Fibroblast of skin of left quadriceps (primary cell): Measurements from ENCODE around the gene AP5M1.
A peak's percentile ranks its signal among the peaks of the same experiment; 100 is the strongest.
"Not testable (repeated sequence)": the region's sequence is repeated elsewhere in the genome, so short reads cannot be mapped to it uniquely, and the experiment has no call there.

Source experiments
- DNase-seq, 2 experiments: peaks; one replicate each; pipeline ENCODE4 v3.0.0-alpha.2; 2013; ENCODE audit warnings: low read depth in 2 of 2

The AP5M1 gene

GRCh38 chr14:57290751-57291150 lies 22.0 kb downstream of the AP5M1 start:
- DNase-seq = no peak

GRCh38 chr14:57291692-57292647 lies 23.2 kb downstream of the AP5M1 start:
- DNase-seq = no peak

GRCh38 chr14:57293866-57294837 lies 25.4 kb downstream of the AP5M1 start:
- DNase-seq = no peak

GRCh38 chr14:57295239-57295638 lies 26.5 kb downstream of the AP5M1 start:
- no peak for DNase-seq

- no peak for DNase-seq
Measured at GRCh38 chr14:57297852-57298251, 29.1 kb downstream of the AP5M1 start.

GRCh38 chr14:57299511-57299910 lies 30.7 kb downstream of the AP5M1 start:
- DNase-seq = no peak

- no peak for DNase-seq
Measured at GRCh38 chr14:57302883-57303282, 34.1 kb downstream of the AP5M1 start.

- no peak for DNase-seq
Measured at GRCh38 chr14:57314396-57315089, 45.8 kb downstream of the AP5M1 start.

- peak; percentile 52 to 59 for DNase-seq
Measured at GRCh38 chr14:57317248-57317833, 48.6 kb downstream of the AP5M1 start.

- DNase-seq = no peak
Measured at GRCh38 chr14:57319636-57320192, 50.9 kb downstream of the AP5M1 start.

- no peak for DNase-seq
Measured at GRCh38 chr14:57323721-57324120, 55.0 kb downstream of the AP5M1 start.

- no peak for DNase-seq
Measured at GRCh38 chr14:57326253-57326652, 57.5 kb downstream of the AP5M1 start.

- DNase-seq = no peak
Measured at GRCh38 chr14:57329833-57330232, 61.1 kb downstream of the AP5M1 start.

- DNase-seq = not testable (repeated sequence)
Measured at GRCh38 chr14:57332475-57332874, 63.7 kb downstream of the AP5M1 start.

GRCh38 chr14:57333726-57334125 lies 65.0 kb downstream of the AP5M1 start:
- DNase-seq = not testable (repeated sequence)

- DNase-seq = not testable (repeated sequence)
Measured at GRCh38 chr14:57343545-57344297, 75.0 kb downstream of the AP5M1 start.

GRCh38 chr14:57345106-57345505 lies 76.3 kb downstream of the AP5M1 start:
- DNase-seq = no peak

- DNase-seq = no peak
Measured at GRCh38 chr14:57346741-57347140, 78.0 kb downstream of the AP5M1 start.
